Superior temporal gyrus (tissue), 1 donor: Measurements from ENCODE around the gene DISC1.

Source experiments
- DNase-seq: peaks from one replicate; pipeline ENCODE4 v3.0.0-alpha.2; 2016; ENCODE audit errors: extremely low spot score

The DISC1 gene

GRCh38 chr1:231814021-231814420 is 187.4 kb downstream of the DISC1 start:
- no peak for DNase-seq

GRCh38 chr1:231814521-231814920 is 187.9 kb downstream of the DISC1 start:
- no peak for DNase-seq

- DNase-seq: no peak
Measured at GRCh38 chr1:231817801-231818200, 191.2 kb downstream of the DISC1 start.

- DNase-seq: no peak
Measured at GRCh38 chr1:231818337-231818736, 191.7 kb downstream of the DISC1 start.

GRCh38 chr1:231821281-231821680 is 194.7 kb downstream of the DISC1 start:
- DNase-seq: no peak

GRCh38 chr1:231822041-231822440 is 195.5 kb downstream of the DISC1 start:
- DNase-seq: no peak

GRCh38 chr1:231826566-231826965 is 200.0 kb downstream of the DISC1 start:
- no peak for DNase-seq

- no peak for DNase-seq
Measured at GRCh38 chr1:231827337-231828105, 200.9 kb downstream of the DISC1 start.

GRCh38 chr1:231828182-231828920 is 201.8 kb downstream of the DISC1 start:
- DNase-seq: no peak

GRCh38 chr1:231829332-231829731 is 202.7 kb downstream of the DISC1 start:
- no peak for DNase-seq

GRCh38 chr1:231836227-231836893 is 209.8 kb downstream of the DISC1 start:
- no peak for DNase-seq

GRCh38 chr1:231838521-231838920 is 211.9 kb downstream of the DISC1 start:
- no peak for DNase-seq

- no peak for DNase-seq
Measured at GRCh38 chr1:231839999-231840398, 213.4 kb downstream of the DISC1 start.

GRCh38 chr1:231841616-231842344 is 215.2 kb downstream of the DISC1 start:
- no peak for DNase-seq

- DNase-seq: no peak
Measured at GRCh38 chr1:231842441-231842840, 215.9 kb downstream of the DISC1 start.

- DNase-seq: no peak
Measured at GRCh38 chr1:231844986-231845502, 218.5 kb downstream of the DISC1 start.

GRCh38 chr1:231847612-231848397 is 221.2 kb downstream of the DISC1 start:
- no peak for DNase-seq

GRCh38 chr1:231849981-231850380 is 223.4 kb downstream of the DISC1 start:
- no peak for DNase-seq

- DNase-seq: no peak
Measured at GRCh38 chr1:231850786-231851185, 224.2 kb downstream of the DISC1 start.

GRCh38 chr1:231853588-231854207 is 227.1 kb downstream of the DISC1 start:
- no peak for DNase-seq
